Astrocyte of the cerebellum (primary cell): ENCODE results near the gene TOMM40.

Experiments used
- DNase-seq: peaks from one replicate; pipeline ENCODE4 v3.0.0-alpha.2; 2011; ENCODE audit warnings: low read depth
- H3K4me3 ChIP-seq: 2 replicates; pipeline ENCODE4 v1.5.1; 2011; ENCODE audit warnings: mild to moderate bottlenecking, low read depth, low read length, moderate library complexity
- in situ Hi-C: cut with HindIII; loops from 2 replicates; pipeline ENCODE4 v1.10.0; 2017; ENCODE audit warnings: low sequenced_read_pairs
- TF ChIP-seq, protein P1 (sequence below): IDR thresholded peaks from 2 replicates; pipeline ENCODE4 v1.5.1; 2012; ENCODE audit warnings: low read length, low read depth, moderate library complexity, mild to moderate bottlenecking; ENCODE audit errors: missing control alignments

Gene TOMM40

DNA sequence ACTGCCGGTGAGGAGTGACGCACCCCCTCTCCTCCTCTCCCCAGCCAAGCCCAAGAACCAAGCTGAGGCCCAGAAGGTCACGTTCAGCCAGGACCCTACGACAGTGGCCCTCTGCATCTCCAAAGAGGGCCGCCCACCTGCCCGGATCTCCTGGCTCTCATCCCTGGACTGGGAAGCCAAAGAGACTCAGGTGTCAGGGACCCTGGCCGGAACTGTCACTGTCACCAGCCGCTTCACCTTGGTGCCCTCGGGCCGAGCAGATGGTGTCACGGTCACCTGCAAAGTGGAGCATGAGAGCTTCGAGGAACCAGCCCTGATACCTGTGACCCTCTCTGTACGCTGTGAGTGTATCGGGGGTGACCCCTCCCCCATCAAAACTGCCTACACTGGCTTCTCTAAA is 19.2 kb upstream of the TOMM40 start:
- no peak for DNase-seq
- H3K4me3 ChIP-seq, result no peak overlapping the region
- in situ Hi-C loops, result no loop called here
- TF ChIP-seq, protein P1, sequence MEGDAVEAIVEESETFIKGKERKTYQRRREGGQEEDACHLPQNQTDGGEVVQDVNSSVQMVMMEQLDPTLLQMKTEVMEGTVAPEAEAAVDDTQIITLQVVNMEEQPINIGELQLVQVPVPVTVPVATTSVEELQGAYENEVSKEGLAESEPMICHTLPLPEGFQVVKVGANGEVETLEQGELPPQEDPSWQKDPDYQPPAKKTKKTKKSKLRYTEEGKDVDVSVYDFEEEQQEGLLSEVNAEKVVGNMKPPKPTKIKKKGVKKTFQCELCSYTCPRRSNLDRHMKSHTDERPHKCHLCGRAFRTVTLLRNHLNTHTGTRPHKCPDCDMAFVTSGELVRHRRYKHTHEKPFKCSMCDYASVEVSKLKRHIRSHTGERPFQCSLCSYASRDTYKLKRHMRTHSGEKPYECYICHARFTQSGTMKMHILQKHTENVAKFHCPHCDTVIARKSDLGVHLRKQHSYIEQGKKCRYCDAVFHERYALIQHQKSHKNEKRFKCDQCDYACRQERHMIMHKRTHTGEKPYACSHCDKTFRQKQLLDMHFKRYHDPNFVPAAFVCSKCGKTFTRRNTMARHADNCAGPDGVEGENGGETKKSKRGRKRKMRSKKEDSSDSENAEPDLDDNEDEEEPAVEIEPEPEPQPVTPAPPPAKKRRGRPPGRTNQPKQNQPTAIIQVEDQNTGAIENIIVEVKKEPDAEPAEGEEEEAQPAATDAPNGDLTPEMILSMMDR, result no peak

DNA sequence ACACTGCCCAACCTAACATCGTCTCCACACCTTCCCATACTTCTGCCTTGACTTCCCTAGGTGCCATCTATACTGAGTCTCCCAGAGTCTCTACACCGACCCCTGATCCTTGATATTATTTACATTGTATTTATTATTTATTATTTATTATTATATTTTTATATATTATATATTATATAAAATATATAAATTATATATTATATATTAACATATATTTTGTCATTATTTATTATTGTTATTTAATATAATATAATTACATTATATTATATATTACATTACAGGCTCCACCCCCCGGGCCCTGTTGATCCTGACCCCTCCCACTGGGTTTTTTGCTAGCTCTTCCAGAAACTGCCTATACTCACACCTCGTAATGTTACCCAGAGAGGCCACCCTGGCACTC is 18.4 kb upstream of the TOMM40 start:
- TF ChIP-seq, protein P1, result no peak
- in situ Hi-C loops, result no loop called here
- no peak overlapping the region for H3K4me3 ChIP-seq
- no peak for DNase-seq

DNA sequence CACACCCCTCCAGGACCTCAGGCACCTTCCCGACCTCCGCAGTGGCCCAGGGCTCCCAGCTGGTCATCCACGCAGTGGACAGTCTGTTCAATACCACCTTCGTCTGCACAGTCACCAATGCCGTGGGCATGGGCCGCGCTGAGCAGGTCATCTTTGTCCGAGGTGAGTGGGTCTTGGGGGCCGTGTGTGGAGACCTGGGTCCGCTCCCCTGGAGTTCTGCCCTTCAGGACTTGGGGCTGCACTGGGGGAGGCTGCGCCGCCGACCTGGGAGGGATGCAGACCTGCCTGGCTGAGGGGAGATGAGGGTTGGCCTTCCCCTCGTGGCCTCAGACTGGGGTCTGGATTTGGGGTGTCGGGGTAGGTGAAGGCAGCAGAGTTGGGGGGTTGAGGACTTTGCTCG is 16.7 kb upstream of the TOMM40 start:
- no peak for DNase-seq
- in situ Hi-C loops, result no loop called here
- TF ChIP-seq, protein P1, result no peak
- H3K4me3 ChIP-seq, result no peak overlapping the region

DNA sequence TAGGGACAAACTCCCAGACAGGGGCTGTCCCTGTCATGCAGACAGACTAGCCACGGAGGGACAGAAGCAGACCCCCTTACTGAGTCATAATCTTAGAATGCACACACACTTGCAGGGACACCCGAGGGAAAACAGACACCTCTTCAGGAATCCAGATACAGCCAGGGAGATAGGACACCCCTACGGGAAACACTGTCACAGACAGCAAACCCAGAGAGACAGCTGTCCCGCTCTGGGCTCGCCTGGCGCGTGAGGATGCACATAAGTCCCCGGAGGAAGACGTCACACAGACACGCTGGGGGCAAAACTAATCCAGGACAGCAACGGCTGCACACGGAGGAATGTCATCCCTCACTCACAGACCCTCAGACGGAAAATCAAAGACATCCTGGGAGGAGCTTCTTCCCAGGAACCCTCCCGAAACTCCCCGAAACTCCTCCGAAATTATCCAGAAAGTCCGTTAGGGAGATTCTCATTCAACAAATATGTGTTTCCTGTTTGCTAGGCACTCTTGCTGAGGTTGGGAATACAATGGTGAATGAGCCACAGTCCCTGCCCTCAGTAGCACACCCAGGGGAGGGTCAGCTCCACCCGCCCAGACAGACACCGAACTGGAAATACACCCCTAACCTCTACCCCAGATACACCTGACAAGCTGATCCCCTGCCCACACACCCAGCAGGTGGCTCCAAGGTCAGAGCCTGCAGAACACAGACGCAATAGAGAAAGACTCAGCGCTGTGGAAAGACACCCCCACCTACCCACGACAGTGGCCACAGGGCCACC is 15.2 kb upstream of the TOMM40 start:
- in situ Hi-C loops, result no loop called here
- DNase-seq, result no peak
- TF ChIP-seq, protein P1, result no peak
- H3K4me3 ChIP-seq, result no peak overlapping the region

DNA sequence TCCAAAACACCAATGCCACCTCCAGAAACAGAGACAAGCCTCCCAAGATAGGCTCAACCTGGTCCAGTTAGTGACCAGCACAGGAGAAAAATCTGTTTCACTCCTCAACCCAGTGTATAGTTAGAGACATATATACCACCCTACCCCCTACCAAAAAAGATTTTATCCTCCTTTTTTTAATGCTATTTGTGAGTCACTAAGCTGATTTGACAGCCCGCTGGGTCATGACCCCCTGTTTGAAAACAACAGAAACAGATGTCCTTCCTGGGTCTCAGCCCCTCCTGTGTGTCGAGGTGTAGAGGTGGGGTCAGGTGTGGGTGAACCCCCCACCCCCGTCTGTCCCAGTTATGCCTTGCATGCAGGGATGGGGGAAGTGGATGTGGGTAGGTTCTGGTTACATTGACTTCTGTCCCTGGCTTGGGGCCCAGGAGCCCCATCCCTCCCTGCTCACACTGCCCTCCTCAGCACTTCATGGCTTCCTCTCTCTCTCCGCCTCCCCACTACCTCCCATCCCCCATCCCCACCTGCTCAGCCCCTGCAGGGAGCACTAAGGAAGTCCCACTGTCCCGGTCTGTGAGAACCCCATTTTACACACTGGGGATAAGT is 14.0 kb upstream of the TOMM40 start:
- in situ Hi-C loops, result no loop called here
- DNase-seq, result no peak
- TF ChIP-seq, protein P1, result no peak
- no peak overlapping the region for H3K4me3 ChIP-seq

DNA sequence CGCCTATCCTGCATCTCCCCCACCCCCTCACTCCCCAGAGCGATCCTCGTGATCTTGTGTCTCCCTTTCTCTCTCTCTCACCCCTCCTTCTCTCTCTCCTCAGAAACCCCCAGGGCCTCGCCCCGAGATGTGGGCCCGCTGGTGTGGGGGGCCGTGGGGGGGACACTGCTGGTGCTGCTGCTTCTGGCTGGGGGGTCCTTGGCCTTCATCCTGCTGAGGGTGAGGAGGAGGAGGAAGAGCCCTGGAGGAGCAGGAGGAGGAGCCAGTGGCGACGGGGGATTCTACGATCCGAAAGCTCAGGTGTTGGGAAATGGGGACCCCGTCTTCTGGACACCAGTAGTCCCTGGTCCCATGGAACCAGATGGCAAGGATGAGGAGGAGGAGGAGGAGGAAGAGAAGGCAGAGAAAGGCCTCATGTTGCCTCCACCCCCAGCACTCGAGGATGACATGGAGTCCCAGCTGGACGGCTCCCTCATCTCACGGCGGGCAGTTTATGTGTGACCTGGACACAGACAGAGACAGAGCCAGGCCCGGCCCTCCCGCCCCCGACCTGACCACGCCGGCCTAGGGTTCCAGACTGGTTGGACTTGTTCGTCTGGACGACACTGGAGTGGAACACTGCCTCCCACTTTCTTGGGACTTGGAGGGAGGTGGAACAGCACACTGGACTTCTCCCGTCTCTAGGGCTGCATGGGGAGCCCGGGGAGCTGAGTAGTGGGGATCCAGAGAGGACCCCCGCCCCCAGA is 12.8 kb upstream of the TOMM40 start:
- in situ Hi-C loops, result no loop called here
- no peak for DNase-seq
- TF ChIP-seq, protein P1, result no peak
- H3K4me3 ChIP-seq, result no peak overlapping the region
